ENCODE data around the gene TMEM144.
"Not testable (repeated sequence)": the region's sequence is repeated elsewhere in the genome, so short reads cannot be mapped to it uniquely, and the experiment has no call there.

The TMEM144 gene

GRCh38 chr4:158238575-158238974, 28.3 kb downstream of the TMEM144 start:
- no peak for FAIRE-seq

- no peak for FAIRE-seq
Observed at GRCh38 chr4:158239196-158239595, 28.9 kb downstream of the TMEM144 start.

GRCh38 chr4:158243071-158243470, 32.8 kb downstream of the TMEM144 start:
- no peak for FAIRE-seq

- FAIRE-seq = no peak
Observed at GRCh38 chr4:158250321-158250720, 40.0 kb downstream of the TMEM144 start.

GRCh38 chr4:158253350-158253980, 43.2 kb downstream of the TMEM144 start:
- peak; percentile 77 for FAIRE-seq

GRCh38 chr4:158254292-158254691, 44.0 kb downstream of the TMEM144 start:
- no peak for FAIRE-seq

GRCh38 chr4:158255727-158256324, 45.5 kb downstream of the TMEM144 start:
- peak; percentile 96 for FAIRE-seq

GRCh38 chr4:158259955-158260575, 49.8 kb downstream of the TMEM144 start:
- FAIRE-seq = peak; percentile 90

- FAIRE-seq = no peak
Observed at GRCh38 chr4:158261480-158261879, 51.2 kb downstream of the TMEM144 start.

GRCh38 chr4:158268553-158268952, 58.3 kb downstream of the TMEM144 start:
- FAIRE-seq = no peak

- FAIRE-seq = no peak
Observed at GRCh38 chr4:158274636-158275035, 64.3 kb downstream of the TMEM144 start.

GRCh38 chr4:158277558-158277957, 67.3 kb downstream of the TMEM144 start:
- no peak for FAIRE-seq

GRCh38 chr4:158279052-158279451, 68.8 kb downstream of the TMEM144 start:
- FAIRE-seq = not testable (repeated sequence)

- FAIRE-seq = no peak
Observed at GRCh38 chr4:158280856-158281255, 70.6 kb downstream of the TMEM144 start.

GRCh38 chr4:158282252-158282651, 72.0 kb downstream of the TMEM144 start:
- no peak for FAIRE-seq

- no peak for FAIRE-seq
Observed at GRCh38 chr4:158285429-158286216, 75.3 kb downstream of the TMEM144 start.

- no peak for FAIRE-seq
Observed at GRCh38 chr4:158290912-158291311, 80.6 kb downstream of the TMEM144 start.

- no peak for FAIRE-seq
Observed at GRCh38 chr4:158291334-158292055, 81.2 kb downstream of the TMEM144 start.

GRCh38 chr4:158292156-158292555, 81.9 kb downstream of the TMEM144 start:
- no peak for FAIRE-seq

- FAIRE-seq = no peak
Observed at GRCh38 chr4:158295053-158295452, 84.8 kb downstream of the TMEM144 start.

- no peak for FAIRE-seq
Observed at GRCh38 chr4:158297866-158298265, 87.6 kb downstream of the TMEM144 start.

- FAIRE-seq = no peak
Observed at GRCh38 chr4:158299459-158300007, 89.2 kb downstream of the TMEM144 start.

- FAIRE-seq = no peak
Observed at GRCh38 chr4:158300012-158300411, 89.7 kb downstream of the TMEM144 start.

Measured in A204.1 (cell line).